ENCODE measurements around the gene EIF1B. TPM values are rescaled to one million over a fixed set of nuclear protein-coding genes. Genes with fewer than 3 reads are reported as not detected.

The EIF1B gene
- total RNA-seq, 2 experiments from 2014 or later, result 35.0 to 37.5 TPM

DNA sequence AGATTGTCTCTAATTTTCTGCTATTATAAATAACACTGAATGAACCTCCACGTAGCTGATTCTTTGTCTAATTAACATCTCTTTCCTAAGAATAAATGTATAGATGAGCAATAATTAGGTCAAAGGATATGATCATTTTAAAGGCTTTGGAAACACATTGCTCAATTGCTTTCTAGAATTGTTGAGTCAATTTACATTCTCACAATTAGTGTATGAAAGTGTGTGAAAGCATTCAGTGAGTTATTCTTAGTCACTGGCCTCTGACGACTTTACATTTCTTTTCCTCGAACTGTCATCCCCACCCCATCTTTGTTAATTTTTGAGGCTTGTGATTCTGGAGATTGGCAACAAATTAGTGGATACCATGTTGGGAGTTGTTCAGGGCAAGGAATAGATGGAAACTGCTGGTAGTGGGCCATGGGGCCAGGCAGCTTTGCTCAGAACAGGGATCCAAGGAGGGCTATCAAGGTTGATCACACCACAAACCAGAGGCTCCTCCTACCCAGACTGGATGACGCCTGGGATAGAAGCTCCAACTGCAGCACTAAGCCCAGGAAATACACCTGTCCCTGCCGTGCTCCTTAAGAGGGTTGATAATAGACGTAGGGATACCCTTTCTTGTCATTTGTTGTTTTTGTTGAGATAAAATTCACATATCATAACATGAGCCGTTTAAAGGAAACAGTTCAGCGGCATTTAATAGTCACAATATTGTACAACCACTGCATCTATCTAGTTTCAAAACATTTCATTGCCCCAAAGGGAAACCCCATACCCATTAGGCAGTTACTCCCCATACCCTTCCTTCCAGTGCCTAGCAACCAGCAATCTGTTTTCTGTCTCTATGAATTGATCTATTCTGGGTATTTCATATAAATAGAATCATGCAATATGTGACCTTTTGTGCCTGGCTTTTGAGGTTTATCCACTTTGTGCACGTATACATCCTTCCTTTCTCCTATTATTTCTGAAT, 27.9 kb downstream of the EIF1B start:
- Mint-ChIP-seq H3K4me3 (no peak overlapping the region), H3K4me1 (peaks cover 12% of the 10 kb centered on the region), H3K27ac (no peak overlapping the region), H3K27me3 (no peaks in the 10 kb centered on the region), H3K9me3 (no peaks in the 10 kb centered on the region), H3K36me3 (ENCODE audit: low read depth) (no peaks in the 10 kb centered on the region)
- DNase-seq, result no peak
- CTCF ChIA-PET, result interaction anchor here (1.0 kb wide), 1 partner anchor 29 kb away, joined by 3 read pairs; no protein-coding TSS in a partner anchor
- POLR2A ChIA-PET, result no interaction called here

GRCh38 chr3:40339871-40340270, 30.4 kb downstream of the EIF1B start:
- POLR2A ChIA-PET, result no interaction called here
- H3K4me3 Mint-ChIP-seq, result no peak overlapping the region
- no peaks in the 10 kb centered on the region for H3K9me3 Mint-ChIP-seq
- no peaks in the 10 kb centered on the region for H3K36me3 Mint-ChIP-seq (ENCODE audit: low read depth)
- H3K27ac Mint-ChIP-seq, result no peak overlapping the region
- no peaks in the 10 kb centered on the region for H3K27me3 Mint-ChIP-seq
- DNase-seq, result no peak
- CTCF ChIA-PET, result interaction anchor here (1.3 kb wide), 1 partner anchor 166 kb away, joined by 3 read pairs; the partner anchor contains the start of gene ZNF620
- peaks cover 12% of the 10 kb centered on the region for H3K4me1 Mint-ChIP-seq

DNA sequence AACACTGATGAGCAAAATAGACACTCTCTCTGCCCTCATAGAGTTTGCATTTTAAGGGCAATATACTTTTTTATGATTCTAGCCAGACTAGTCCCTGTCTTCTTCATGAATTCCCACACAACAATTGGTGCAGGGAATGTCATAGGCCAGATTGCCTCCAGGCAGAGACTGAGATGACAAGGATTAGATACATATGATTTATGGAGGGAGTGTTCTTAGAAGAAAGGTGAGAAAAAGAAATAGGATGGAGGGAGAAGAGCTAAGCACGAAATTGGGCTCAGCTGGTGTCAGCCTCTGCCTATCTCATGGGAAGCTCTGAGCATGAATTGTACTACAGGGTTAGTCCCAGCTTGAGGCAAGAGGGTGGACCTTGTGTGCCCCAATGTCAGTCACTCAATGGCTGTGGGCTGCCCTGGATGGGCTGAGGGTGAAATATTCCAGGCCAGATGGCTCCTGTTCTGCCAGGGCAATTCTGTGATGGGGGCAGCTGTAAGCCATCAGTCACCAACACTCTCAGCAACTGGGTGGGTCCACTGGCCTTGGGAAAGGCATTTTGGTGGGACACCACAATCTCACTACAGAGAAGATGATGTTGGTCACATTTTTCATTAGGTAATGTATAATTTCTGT, 31.1 kb downstream of the EIF1B start:
- DNase-seq, result no peak
- no peaks in the 10 kb centered on the region for H3K36me3 Mint-ChIP-seq (ENCODE audit: low read depth)
- peaks cover 12% of the 10 kb centered on the region for H3K4me1 Mint-ChIP-seq
- H3K4me3 Mint-ChIP-seq, result no peak overlapping the region
- H3K27me3 Mint-ChIP-seq, result no peaks in the 10 kb centered on the region
- CTCF ChIA-PET, result interaction anchor here (0.8 to 1.3 kb wide), 2 partner anchors 25 to 166 kb away, joined by 3 to 4 read pairs; partner anchors contain the start of gene ZNF620
- H3K9me3 Mint-ChIP-seq, result no peaks in the 10 kb centered on the region
- H3K27ac Mint-ChIP-seq, result no peak overlapping the region
- POLR2A ChIA-PET, result no interaction called here

DNA sequence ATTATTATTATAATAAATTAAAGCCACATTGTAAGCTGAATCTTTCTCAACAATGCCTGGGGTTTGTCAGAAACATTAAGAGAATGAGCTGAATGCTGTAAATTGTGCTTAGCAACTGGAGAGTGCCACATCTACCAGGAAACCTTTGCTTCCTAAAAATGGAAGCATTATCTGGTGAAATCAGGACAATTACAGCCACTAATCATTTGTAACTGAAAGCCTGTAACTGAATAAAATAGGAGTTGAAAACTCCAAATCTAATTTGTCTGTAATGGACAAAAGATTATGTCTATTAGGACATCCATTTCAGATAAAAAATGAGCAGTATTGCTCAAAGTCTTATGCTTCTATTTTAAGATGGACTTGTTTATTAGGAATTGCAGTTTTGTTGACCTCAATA, 32.2 kb downstream of the EIF1B start:
- H3K9me3 Mint-ChIP-seq, result no peaks in the 10 kb centered on the region
- peaks cover 9% of the 10 kb centered on the region for H3K4me1 Mint-ChIP-seq
- DNase-seq, result no peak
- no peak overlapping the region for H3K27ac Mint-ChIP-seq
- CTCF ChIA-PET, result no interaction called here
- H3K4me3 Mint-ChIP-seq, result no peak overlapping the region
- POLR2A ChIA-PET, result no interaction called here
- H3K36me3 Mint-ChIP-seq (ENCODE audit: low read depth), result no peaks in the 10 kb centered on the region
- H3K27me3 Mint-ChIP-seq, result no peaks in the 10 kb centered on the region

GRCh38 chr3:40350529-40350928, 41.0 kb downstream of the EIF1B start:
- peaks cover 7% of the 10 kb centered on the region for H3K27me3 Mint-ChIP-seq
- H3K4me1 Mint-ChIP-seq, result no peaks in the 10 kb centered on the region
- H3K4me3 Mint-ChIP-seq, result no peak overlapping the region
- no peak overlapping the region for H3K27ac Mint-ChIP-seq
- H3K9me3 Mint-ChIP-seq, result peaks cover 14% of the 10 kb centered on the region
- no peak for DNase-seq
- CTCF ChIA-PET, result no interaction called here
- POLR2A ChIA-PET, result no interaction called here
- no peaks in the 10 kb centered on the region for H3K36me3 Mint-ChIP-seq (ENCODE audit: low read depth)

DNA sequence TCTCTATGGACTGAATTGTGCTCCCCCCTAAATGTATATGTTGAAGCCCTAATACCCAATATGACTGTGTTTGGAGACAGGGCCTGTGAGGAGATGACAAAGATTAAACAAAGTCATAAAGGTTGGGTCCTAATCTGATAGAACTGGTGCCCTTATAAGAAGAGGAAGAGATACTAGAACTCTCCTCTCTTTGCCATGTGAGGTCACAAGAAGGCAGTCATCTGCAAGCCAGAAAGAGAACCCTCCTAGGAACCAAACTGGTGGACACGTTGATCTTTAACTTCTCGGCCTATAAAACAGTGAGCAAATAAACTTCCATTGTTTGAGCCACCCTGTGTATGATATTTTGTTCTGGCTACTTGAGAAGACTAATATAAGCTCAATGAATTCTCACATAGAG, 45.9 kb downstream of the EIF1B start:
- peaks cover 16% of the 10 kb centered on the region for H3K27me3 Mint-ChIP-seq
- CTCF ChIA-PET, result interaction anchor here (0.6 kb wide), 1 partner anchor 21 kb away, joined by 3 read pairs; no protein-coding TSS in a partner anchor

GRCh38 chr3:40358454-40358853, 48.9 kb downstream of the EIF1B start:
- POLR2A ChIA-PET, result no interaction called here
- no peak for DNase-seq
- no peak overlapping the region for H3K27ac Mint-ChIP-seq
- no peaks in the 10 kb centered on the region for H3K36me3 Mint-ChIP-seq (ENCODE audit: low read depth)
- peaks cover 18% of the 10 kb centered on the region for H3K27me3 Mint-ChIP-seq
- no peak overlapping the region for H3K4me3 Mint-ChIP-seq
- peaks cover 2% of the 10 kb centered on the region for H3K9me3 Mint-ChIP-seq
- no peaks in the 10 kb centered on the region for H3K4me1 Mint-ChIP-seq
- CTCF ChIA-PET, result no interaction called here

More for the DNA sequence above, 45.9 kb downstream of the EIF1B start:
- H3K36me3 Mint-ChIP-seq (ENCODE audit: low read depth), result no peaks in the 10 kb centered on the region
- peaks cover 12% of the 10 kb centered on the region for H3K9me3 Mint-ChIP-seq
- DNase-seq, result no peak
- POLR2A ChIA-PET, result no interaction called here
- H3K4me3 Mint-ChIP-seq, result no peak overlapping the region
- no peaks in the 10 kb centered on the region for H3K4me1 Mint-ChIP-seq
- H3K27ac Mint-ChIP-seq, result no peak overlapping the region

Other genes starting within 250 kb of the EIF1B start
- not detected for gene ENTPD3, start 77.5 kb downstream of the EIF1B start, total RNA-seq
- gene RPL14, start 147.6 kb downstream of the EIF1B start, total RNA-seq, result 1,000 to 10,000 TPM; 2,359 to 2,726 TPM
- gene ZNF619, start 167.4 kb downstream of the EIF1B start, total RNA-seq, result 1 to 10 TPM; 9.5 to 9.8 TPM
- 1 to 10 TPM; 5.5 to 5.6 TPM for gene ZNF620, start 196.3 kb downstream of the EIF1B start, total RNA-seq
- gene ZNF621, start 215.3 kb downstream of the EIF1B start, total RNA-seq, result 10 to 100 TPM; 21.7 to 25.6 TPM